Posterior cingulate gyrus (tissue), 11 donors: Measurements from ENCODE around the gene FOSL2.

Experiments
- DNase-seq, 10 donors: peaks; one replicate each; pipeline versions ENCODE4 v3.0.0 to v3.0.0-alpha.2; 2020 to 2021; ENCODE audit warnings: mixed read lengths in 3 of 10
- intact Hi-C: fragments of 100-400 bp; cut with DNase I; formaldehyde crosslinking; loops from one replicate; pipeline ENCODE4 v1.15.1; 2023

The FOSL2 gene

GRCh38 chr2:28356095-28356911 is 36.4 kb upstream of the FOSL2 start:
- DNase-seq, result peak in 9 of 10 donors; percentile 46 to 96 (median 67)
- intact Hi-C loops, result no loop called here

GRCh38 chr2:28357055-28357454 is 35.6 kb upstream of the FOSL2 start:
- intact Hi-C loops, result no loop called here
- no peak for DNase-seq

- intact Hi-C loops, result no loop called here
- no peak for DNase-seq
Observed at GRCh38 chr2:28357948-28358667, 34.5 kb upstream of the FOSL2 start.

- intact Hi-C loops, result no loop called here
- no peak for DNase-seq
Observed at GRCh38 chr2:28358668-28359201, 33.9 kb upstream of the FOSL2 start.

GRCh38 chr2:28359222-28360057 is 33.2 kb upstream of the FOSL2 start:
- intact Hi-C loops, result no loop called here
- DNase-seq, result peak in 1 of 10 donors; percentile 76

GRCh38 chr2:28360058-28360717 is 32.5 kb upstream of the FOSL2 start:
- intact Hi-C loops, result no loop called here
- DNase-seq, result peak in 1 of 10 donors; percentile 70

GRCh38 chr2:28360718-28361293 is 31.9 kb upstream of the FOSL2 start:
- intact Hi-C loops, result no loop called here
- DNase-seq, result peak in 2 of 10 donors; percentile 39 to 72

GRCh38 chr2:28361991-28362710 is 30.5 kb upstream of the FOSL2 start:
- DNase-seq, result peak in 2 of 10 donors; percentile 37 to 67
- intact Hi-C loops, result no loop called here

- DNase-seq, result peak in 2 of 10 donors; percentile 56 to 67
Observed at GRCh38 chr2:28362991-28363521, 29.6 kb upstream of the FOSL2 start.

GRCh38 chr2:28363686-28364280 is 28.9 kb upstream of the FOSL2 start:
- peak in 2 of 10 donors; percentile 17 to 39 for DNase-seq
- intact Hi-C loops, result no loop called here

More at GRCh38 chr2:28362991-28363521, 29.6 kb upstream of the FOSL2 start:
- intact Hi-C loops, result no loop called here

- intact Hi-C loops, result no loop called here
- peak in 2 of 10 donors; percentile 2 to 35 for DNase-seq
Observed at GRCh38 chr2:28364610-28365009, 28.0 kb upstream of the FOSL2 start.

- peak in 3 of 10 donors; percentile 69 to 77 (median 70) for DNase-seq
Observed at GRCh38 chr2:28365158-28365557, 27.5 kb upstream of the FOSL2 start.

GRCh38 chr2:28366149-28366495 is 26.5 kb upstream of the FOSL2 start:
- intact Hi-C loops, result no loop called here
- peak in 3 of 10 donors; percentile 23 to 69 (median 56) for DNase-seq

More at GRCh38 chr2:28365158-28365557, 27.5 kb upstream of the FOSL2 start:
- intact Hi-C loops, result no loop called here

- intact Hi-C loops, result no loop called here
- DNase-seq, result peak in 3 of 10 donors; percentile 44 to 72 (median 67)
Observed at GRCh38 chr2:28366496-28367282, 26.0 kb upstream of the FOSL2 start.

- DNase-seq, result peak in 2 of 10 donors; percentile 40 to 68
- intact Hi-C loops, result no loop called here
Observed at GRCh38 chr2:28367667-28368356, 24.8 kb upstream of the FOSL2 start.

GRCh38 chr2:28368357-28368798 is 24.3 kb upstream of the FOSL2 start:
- DNase-seq, result peak in 3 of 10 donors; percentile 47 to 59 (median 52)
- intact Hi-C loops, result no loop called here

- intact Hi-C loops, result no loop called here
- DNase-seq, result peak in 2 of 10 donors; percentile 20 to 28
Observed at GRCh38 chr2:28369358-28369757, 23.3 kb upstream of the FOSL2 start.
